GM12878 (cell line): ENCODE results near the gene STK39.

Experiments used
- CBFB ChIP-seq: IDR thresholded peaks from 2 replicates; pipeline ENCODE4 v1.6.1; 2016; ENCODE audit warnings: antibody characterized with exemption, low read depth
- CHD1 ChIP-seq: IDR thresholded peaks from 2 replicates; pipeline ENCODE4 v1.6.1; 2012; ENCODE audit warnings: low read depth, low read length, improper control_type of control experiment
- CTCF ChIP-seq, 3 experiments: IDR thresholded peaks in 2 of 3; conservative IDR thresholded peaks in 1 of 3; 2 replicates each; pipeline ENCODE4 v1.5.1; 2011; ENCODE audit warnings: low read depth in 3 of 3, low read length in 3 of 3, mild to moderate bottlenecking in 3 of 3, control low read depth in 2 of 3, moderate library complexity in 2 of 3, inconsistent platforms in 1 of 3, mixed read lengths in 1 of 3; ENCODE audit not compliant: control insufficient read depth in 2 of 3, insufficient read depth in 1 of 3; ENCODE audit errors: extremely low read depth in 1 of 3
- FOXM1 ChIP-seq: IDR thresholded peaks from 2 replicates; pipeline ENCODE4 v1.6.1; 2012; ENCODE audit warnings: low read depth, mild to moderate bottlenecking, inconsistent platforms, low read length, moderate library complexity
- MTA3 ChIP-seq: IDR thresholded peaks from 2 replicates; pipeline ENCODE4 v1.6.1; 2012; ENCODE audit warnings: low read length, inconsistent platforms, borderline replicate concordance
- MYC ChIP-seq: IDR thresholded peaks from 2 replicates; pipeline ENCODE4 v1.6.1; 2011; ENCODE audit warnings: mild to moderate bottlenecking, low read length, moderate library complexity, inconsistent platforms; ENCODE audit not compliant: insufficient read depth, insufficient replicate concordance, insufficient read length, severe bottlenecking
- POLR2AphosphoS5 ChIP-seq: IDR thresholded peaks from 2 replicates; pipeline ENCODE4 v1.6.1; 2011; ENCODE audit warnings: mild to moderate bottlenecking, low read length, inconsistent platforms
- SMAD1 ChIP-seq: fragments of 450-650 bp; IDR thresholded peaks from 2 replicates; pipeline ENCODE4 v1.6.1; 2018; ENCODE audit warnings: mild to moderate bottlenecking, low read depth; ENCODE audit not compliant: partially characterized antibody
- SMC3 ChIP-seq: IDR thresholded peaks from 2 replicates; pipeline ENCODE4 v1.6.1; 2011; ENCODE audit warnings: low read length, improper control_type of control experiment, borderline replicate concordance
- TAF1 ChIP-seq: IDR thresholded peaks from 2 replicates; pipeline ENCODE4 v1.6.1; 2011; ENCODE audit warnings: mild to moderate bottlenecking, low read depth, low read length, borderline replicate concordance
- TF ChIP-seq, protein P1 (sequence below): IDR thresholded peaks from 2 replicates; pipeline ENCODE4 v1.6.1; 2012; ENCODE audit warnings: improper control_type of control experiment, low read depth, low read length; ENCODE audit not compliant: insufficient replicate concordance
- TF ChIP-seq, protein P2 (sequence below): fragments of 450-650 bp; IDR thresholded peaks from 2 replicates; pipeline ENCODE4 v1.6.1; 2014; ENCODE audit warnings: mild to moderate bottlenecking
- TF ChIP-seq, protein P3 (sequence below): IDR thresholded peaks from 2 replicates; pipeline ENCODE4 v1.6.1; 2011; ENCODE audit warnings: borderline replicate concordance, low read depth, mild to moderate bottlenecking, moderate library complexity, mixed read lengths, low read length; ENCODE audit not compliant: insufficient read depth; ENCODE audit errors: extremely low read length
- TF ChIP-seq, protein P4 (sequence below): IDR thresholded peaks from 2 replicates; pipeline ENCODE4 v1.6.1; 2011; ENCODE audit warnings: low read depth, low read length, improper control_type of control experiment, borderline replicate concordance

GRCh38 chr2:168085801-168086361 is 161.5 kb downstream of the STK39 start:
- TF ChIP-seq, protein P1, sequence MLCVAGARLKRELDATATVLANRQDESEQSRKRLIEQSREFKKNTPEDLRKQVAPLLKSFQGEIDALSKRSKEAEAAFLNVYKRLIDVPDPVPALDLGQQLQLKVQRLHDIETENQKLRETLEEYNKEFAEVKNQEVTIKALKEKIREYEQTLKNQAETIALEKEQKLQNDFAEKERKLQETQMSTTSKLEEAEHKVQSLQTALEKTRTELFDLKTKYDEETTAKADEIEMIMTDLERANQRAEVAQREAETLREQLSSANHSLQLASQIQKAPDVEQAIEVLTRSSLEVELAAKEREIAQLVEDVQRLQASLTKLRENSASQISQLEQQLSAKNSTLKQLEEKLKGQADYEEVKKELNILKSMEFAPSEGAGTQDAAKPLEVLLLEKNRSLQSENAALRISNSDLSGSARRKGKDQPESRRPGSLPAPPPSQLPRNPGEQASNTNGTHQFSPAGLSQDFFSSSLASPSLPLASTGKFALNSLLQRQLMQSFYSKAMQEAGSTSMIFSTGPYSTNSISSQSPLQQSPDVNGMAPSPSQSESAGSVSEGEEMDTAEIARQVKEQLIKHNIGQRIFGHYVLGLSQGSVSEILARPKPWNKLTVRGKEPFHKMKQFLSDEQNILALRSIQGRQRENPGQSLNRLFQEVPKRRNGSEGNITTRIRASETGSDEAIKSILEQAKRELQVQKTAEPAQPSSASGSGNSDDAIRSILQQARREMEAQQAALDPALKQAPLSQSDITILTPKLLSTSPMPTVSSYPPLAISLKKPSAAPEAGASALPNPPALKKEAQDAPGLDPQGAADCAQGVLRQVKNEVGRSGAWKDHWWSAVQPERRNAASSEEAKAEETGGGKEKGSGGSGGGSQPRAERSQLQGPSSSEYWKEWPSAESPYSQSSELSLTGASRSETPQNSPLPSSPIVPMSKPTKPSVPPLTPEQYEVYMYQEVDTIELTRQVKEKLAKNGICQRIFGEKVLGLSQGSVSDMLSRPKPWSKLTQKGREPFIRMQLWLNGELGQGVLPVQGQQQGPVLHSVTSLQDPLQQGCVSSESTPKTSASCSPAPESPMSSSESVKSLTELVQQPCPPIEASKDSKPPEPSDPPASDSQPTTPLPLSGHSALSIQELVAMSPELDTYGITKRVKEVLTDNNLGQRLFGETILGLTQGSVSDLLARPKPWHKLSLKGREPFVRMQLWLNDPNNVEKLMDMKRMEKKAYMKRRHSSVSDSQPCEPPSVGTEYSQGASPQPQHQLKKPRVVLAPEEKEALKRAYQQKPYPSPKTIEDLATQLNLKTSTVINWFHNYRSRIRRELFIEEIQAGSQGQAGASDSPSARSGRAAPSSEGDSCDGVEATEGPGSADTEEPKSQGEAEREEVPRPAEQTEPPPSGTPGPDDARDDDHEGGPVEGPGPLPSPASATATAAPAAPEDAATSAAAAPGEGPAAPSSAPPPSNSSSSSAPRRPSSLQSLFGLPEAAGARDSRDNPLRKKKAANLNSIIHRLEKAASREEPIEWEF: no peak
- TF ChIP-seq TAF1: no peak
- TF ChIP-seq CBFB: no peak
- TF ChIP-seq POLR2AphosphoS5: no peak
- no peak for TF ChIP-seq SMAD1
- TF ChIP-seq, protein P2, sequence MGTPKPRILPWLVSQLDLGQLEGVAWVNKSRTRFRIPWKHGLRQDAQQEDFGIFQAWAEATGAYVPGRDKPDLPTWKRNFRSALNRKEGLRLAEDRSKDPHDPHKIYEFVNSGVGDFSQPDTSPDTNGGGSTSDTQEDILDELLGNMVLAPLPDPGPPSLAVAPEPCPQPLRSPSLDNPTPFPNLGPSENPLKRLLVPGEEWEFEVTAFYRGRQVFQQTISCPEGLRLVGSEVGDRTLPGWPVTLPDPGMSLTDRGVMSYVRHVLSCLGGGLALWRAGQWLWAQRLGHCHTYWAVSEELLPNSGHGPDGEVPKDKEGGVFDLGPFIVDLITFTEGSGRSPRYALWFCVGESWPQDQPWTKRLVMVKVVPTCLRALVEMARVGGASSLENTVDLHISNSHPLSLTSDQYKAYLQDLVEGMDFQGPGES: no peak
- no peak for TF ChIP-seq MYC
- TF ChIP-seq CHD1: no peak
- TF ChIP-seq FOXM1: no peak
- TF ChIP-seq CTCF (IDR thresholded peaks at IDR 0.05 in 2 of 3, conservative IDR thresholded peaks at IDR 0.05 in 1 of 3; ENCODE audit: control insufficient read depth in 2 of 3, extremely low read depth in 1 of 3, insufficient read depth in 1 of 3, low read depth in 3 of 3, low read length in 3 of 3): no peak
- no peak for TF ChIP-seq SMC3
- TF ChIP-seq, protein P3, sequence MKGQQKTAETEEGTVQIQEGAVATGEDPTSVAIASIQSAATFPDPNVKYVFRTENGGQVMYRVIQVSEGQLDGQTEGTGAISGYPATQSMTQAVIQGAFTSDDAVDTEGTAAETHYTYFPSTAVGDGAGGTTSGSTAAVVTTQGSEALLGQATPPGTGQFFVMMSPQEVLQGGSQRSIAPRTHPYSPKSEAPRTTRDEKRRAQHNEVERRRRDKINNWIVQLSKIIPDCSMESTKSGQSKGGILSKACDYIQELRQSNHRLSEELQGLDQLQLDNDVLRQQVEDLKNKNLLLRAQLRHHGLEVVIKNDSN: no peak
- no peak for TF ChIP-seq MTA3
- TF ChIP-seq, protein P4, sequence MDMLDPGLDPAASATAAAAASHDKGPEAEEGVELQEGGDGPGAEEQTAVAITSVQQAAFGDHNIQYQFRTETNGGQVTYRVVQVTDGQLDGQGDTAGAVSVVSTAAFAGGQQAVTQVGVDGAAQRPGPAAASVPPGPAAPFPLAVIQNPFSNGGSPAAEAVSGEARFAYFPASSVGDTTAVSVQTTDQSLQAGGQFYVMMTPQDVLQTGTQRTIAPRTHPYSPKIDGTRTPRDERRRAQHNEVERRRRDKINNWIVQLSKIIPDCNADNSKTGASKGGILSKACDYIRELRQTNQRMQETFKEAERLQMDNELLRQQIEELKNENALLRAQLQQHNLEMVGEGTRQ: no peak
